Naive thymus-derived CD8-positive, alpha-beta T cell (primary cell): ENCODE measurements around the gene KSR2. TPM values are rescaled to one million over a fixed set of nuclear protein-coding genes. Genes with fewer than 3 reads are reported as not detected.

Experiments
- ATAC-seq, 2 donors: fragments of 150-1000 bp; cut with Tn5 transposase in 1 of 2; sonication (Bioruptor Pico), chemical (Tn5 transposase) in 1 of 2; 1 replicate in 1 of 2; 2 replicates in 1 of 2; pipeline ENCODE4 v1.10.0; 2021; ENCODE audit warnings: mild to moderate bottlenecking in 2 of 2, moderate library complexity in 2 of 2
- POLR2A ChIA-PET: fragments of 350-600 bp; sonication (Branson Sonifier 250); formaldehyde crosslinking; loops from one replicate; lab custom pipeline; 2021; ENCODE audit warnings: antibody characterized with exemption; lab: Charles Lee
- DNase-seq, 10 donors: peaks; one replicate each; pipeline versions ENCODE4 v3.0.0 to v3.0.0-alpha.2; 2020 to 2022
- H3K27ac Mint-ChIP-seq, 10 donors: one replicate each; pipeline ENCODE4 v1.8.0; 2020 to 2022; ENCODE audit warnings: mild to moderate bottlenecking in 10 of 10, mixed read lengths in 10 of 10, moderate library complexity in 4 of 10, inconsistent platforms in 1 of 10
- H3K27me3 Mint-ChIP-seq, 5 donors: one replicate each; pipeline ENCODE4 v1.8.0; 2021 to 2022; ENCODE audit warnings: mixed read lengths in 5 of 5
- H3K36me3 Mint-ChIP-seq, 3 donors: one replicate each; pipeline ENCODE4 v1.8.0; 2020 to 2022; ENCODE audit warnings: mixed read lengths in 3 of 3, mild to moderate bottlenecking in 2 of 3, inconsistent platforms in 1 of 3
- H3K4me1 Mint-ChIP-seq, 4 donors: one replicate each; pipeline ENCODE4 v1.8.0; 2021 to 2022; ENCODE audit warnings: mixed read lengths in 4 of 4
- H3K4me3 Mint-ChIP-seq, 10 donors: one replicate each; pipeline ENCODE4 v1.8.0; 2020 to 2022; ENCODE audit warnings: mild to moderate bottlenecking in 10 of 10, mixed read lengths in 10 of 10, moderate library complexity in 6 of 10, inconsistent platforms in 1 of 10
- H3K9me3 Mint-ChIP-seq, 9 donors: one replicate each; pipeline ENCODE4 v1.8.0; 2020 to 2022; ENCODE audit warnings: mixed read lengths in 9 of 9, mild to moderate bottlenecking in 3 of 9, inconsistent platforms in 1 of 9, moderate library complexity in 1 of 9
- polyA plus RNA-seq, 3 donors: library from polyadenylated mRNA; unstranded; fragments of 300-500 nt; fragmentation: Illumina TruSeq; gene quantifications; one replicate each; pipeline ENCODE4 v1.2.3, GENCODE V29; 2021
- total RNA-seq, 8 experiments: library from RNA in 2 of 8; stranded (reverse) in 2 of 8; gene quantifications; one replicate each; pipeline ENCODE4 v1.2.3 and lab custom pipeline; 2021 to 2026

Gene KSR2
- total and polyA plus RNA-seq, 5 experiments from 2014 or later: not detected

- POLR2A ChIA-PET: no interaction called here
- H3K27ac Mint-ChIP-seq: no peak overlapping the region
- ATAC-seq (no peak), DNase-seq (no peak)
- peaks cover 5 to 46% (median 23%) of the 10 kb centered on the region in 5 donors for H3K27me3 Mint-ChIP-seq
- no peaks in the 10 kb centered on the region for H3K36me3 Mint-ChIP-seq
- no peaks in the 10 kb centered on the region for H3K9me3 Mint-ChIP-seq
- H3K4me1 Mint-ChIP-seq: peaks cover 0 to 5% (median under 1%) of the 10 kb centered on the region in 4 donors
- no peak overlapping the region for H3K4me3 Mint-ChIP-seq
These were observed 385.7 kb downstream of the KSR2 start for GRCh38 chr12:117583092-117583491.

- POLR2A ChIA-PET: no interaction called here
- Mint-ChIP-seq H3K27ac (no peak overlapping the region), H3K4me1 (peaks cover 0 to 2% (median under 1%) of the 10 kb centered on the region in 4 donors), H3K4me3 (no peak overlapping the region), H3K36me3 (no peaks in the 10 kb centered on the region), H3K9me3 (no peaks in the 10 kb centered on the region), H3K27me3 (peaks cover 3 to 38% (median 22%) of the 10 kb centered on the region in 5 donors)
- DNase-seq: no peak
- ATAC-seq: no peak
These were observed 386.5 kb downstream of the KSR2 start for GRCh38 chr12:117582135-117582784.

GRCh38 chr12:117580718-117581062 is 388.1 kb downstream of the KSR2 start:
- H3K36me3 Mint-ChIP-seq: no peaks in the 10 kb centered on the region
- H3K27me3 Mint-ChIP-seq: peaks cover 2 to 22% (median 19%) of the 10 kb centered on the region in 5 donors
- POLR2A ChIA-PET: no interaction called here
- no peaks in the 10 kb centered on the region for H3K9me3 Mint-ChIP-seq
- ATAC-seq (no peak), DNase-seq (no peak)
- H3K27ac Mint-ChIP-seq: no peak overlapping the region
- peaks cover 0 to 2% (median 0%) of the 10 kb centered on the region in 4 donors for H3K4me1 Mint-ChIP-seq
- H3K4me3 Mint-ChIP-seq: no peak overlapping the region

DNA sequence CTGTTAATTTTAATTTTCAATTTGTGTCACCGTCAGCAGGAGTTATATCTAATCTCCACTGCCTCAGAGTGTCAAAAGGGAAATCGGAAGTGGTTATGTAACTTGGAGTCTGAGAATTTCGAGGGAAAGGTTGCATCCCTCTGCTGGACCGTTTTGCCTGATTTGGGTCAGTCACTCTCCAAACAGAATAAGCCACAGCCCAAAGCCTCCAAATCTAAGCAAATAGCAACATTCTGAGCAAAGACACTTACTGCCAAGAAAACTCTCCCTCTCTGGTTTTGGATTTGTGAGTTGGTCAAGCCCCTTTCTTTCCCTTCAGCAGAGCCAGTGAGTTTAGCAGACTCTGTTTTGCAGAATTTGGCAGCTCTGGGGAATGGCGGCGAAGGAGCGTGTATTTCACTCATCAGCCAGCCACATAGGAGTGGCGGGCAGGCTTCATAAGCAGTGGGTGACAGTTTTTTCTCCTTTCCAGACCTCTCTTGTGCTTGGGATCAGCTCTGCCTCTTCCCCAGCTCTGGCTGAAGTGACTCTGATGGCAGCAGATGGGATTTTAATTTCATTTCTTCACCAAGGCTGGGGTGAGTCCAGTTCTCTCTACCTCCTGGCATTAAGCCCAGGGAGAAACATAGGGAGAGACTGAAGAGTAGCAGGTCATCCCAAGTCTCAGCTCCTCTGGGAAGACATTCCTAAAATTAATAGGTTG is 388.6 kb downstream of the KSR2 start:
- H3K36me3 Mint-ChIP-seq: no peaks in the 10 kb centered on the region
- ATAC-seq: no peak
- no peak overlapping the region for H3K27ac Mint-ChIP-seq
- DNase-seq: no peak
- no peak overlapping the region for H3K4me3 Mint-ChIP-seq
- peaks cover 4 to 22% (median 19%) of the 10 kb centered on the region in 5 donors for H3K27me3 Mint-ChIP-seq
- peaks cover 0 to 2% (median 0%) of the 10 kb centered on the region in 4 donors for H3K4me1 Mint-ChIP-seq
- POLR2A ChIA-PET: no interaction called here
- H3K9me3 Mint-ChIP-seq: no peaks in the 10 kb centered on the region

GRCh38 chr12:117577122-117577657 is 391.6 kb downstream of the KSR2 start:
- Mint-ChIP-seq H3K27ac (no peak overlapping the region), H3K36me3 (no peaks in the 10 kb centered on the region), H3K4me1 (no peaks in the 10 kb centered on the region), H3K4me3 (no peak overlapping the region), H3K9me3 (no peaks in the 10 kb centered on the region), H3K27me3 (peaks cover 0 to 19% (median 3%) of the 10 kb centered on the region in 5 donors)
- no peak for ATAC-seq
- POLR2A ChIA-PET: no interaction called here
- no peak for DNase-seq

DNA sequence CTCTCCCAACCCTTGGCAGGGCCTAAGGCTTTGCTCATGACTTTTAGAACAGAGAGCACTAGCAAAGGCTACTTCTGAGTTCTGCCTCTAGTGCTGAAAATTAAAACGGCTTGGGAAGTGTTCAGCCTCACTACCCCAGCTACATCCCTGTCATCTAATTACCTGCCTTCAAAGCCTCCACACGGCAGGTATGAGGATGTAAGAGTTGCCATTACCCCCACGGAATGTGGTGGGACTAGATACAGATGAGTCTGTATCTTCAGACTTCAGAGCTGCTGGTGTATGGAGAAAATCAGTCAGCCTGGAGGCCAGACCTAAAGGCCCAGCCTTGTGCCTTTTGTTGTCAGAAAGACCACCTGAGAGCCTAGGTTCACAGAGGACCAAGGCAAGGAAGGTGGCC is 392.7 kb downstream of the KSR2 start:
- Mint-ChIP-seq H3K36me3 (no peaks in the 10 kb centered on the region), H3K27ac (no peak overlapping the region), H3K4me3 (no peak overlapping the region), H3K4me1 (no peaks in the 10 kb centered on the region), H3K27me3 (peaks cover 0 to 19% (median 3%) of the 10 kb centered on the region in 5 donors), H3K9me3 (no peaks in the 10 kb centered on the region)
- DNase-seq (no peak), ATAC-seq (no peak)
- POLR2A ChIA-PET: no interaction called here

DNA sequence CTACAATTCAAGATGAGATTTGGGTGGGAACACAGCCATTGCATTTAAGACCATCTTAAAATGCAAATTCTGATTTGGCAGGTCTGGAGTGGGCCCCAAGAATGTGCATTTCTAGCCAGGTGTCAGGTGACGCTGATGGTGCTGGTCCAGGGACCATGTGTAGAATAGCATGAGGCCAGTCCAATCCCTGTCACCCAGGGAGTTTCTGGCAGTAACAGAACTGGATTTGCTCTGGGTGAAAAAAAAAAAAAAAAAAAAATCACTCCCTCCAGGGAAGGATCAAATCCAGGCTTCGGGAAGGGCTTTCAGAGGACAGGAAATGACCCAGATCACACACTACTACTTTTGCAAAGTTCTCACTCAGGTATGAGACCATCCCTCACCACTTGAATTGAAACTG is 394.1 kb downstream of the KSR2 start:
- no peak for DNase-seq
- Mint-ChIP-seq H3K36me3 (no peaks in the 10 kb centered on the region), H3K27me3 (peaks cover 0 to 19% (median 3%) of the 10 kb centered on the region in 5 donors), H3K4me3 (no peak overlapping the region), H3K27ac (no peak overlapping the region), H3K4me1 (no peaks in the 10 kb centered on the region), H3K9me3 (no peaks in the 10 kb centered on the region)
- POLR2A ChIA-PET: no interaction called here
- ATAC-seq: no peak

DNA sequence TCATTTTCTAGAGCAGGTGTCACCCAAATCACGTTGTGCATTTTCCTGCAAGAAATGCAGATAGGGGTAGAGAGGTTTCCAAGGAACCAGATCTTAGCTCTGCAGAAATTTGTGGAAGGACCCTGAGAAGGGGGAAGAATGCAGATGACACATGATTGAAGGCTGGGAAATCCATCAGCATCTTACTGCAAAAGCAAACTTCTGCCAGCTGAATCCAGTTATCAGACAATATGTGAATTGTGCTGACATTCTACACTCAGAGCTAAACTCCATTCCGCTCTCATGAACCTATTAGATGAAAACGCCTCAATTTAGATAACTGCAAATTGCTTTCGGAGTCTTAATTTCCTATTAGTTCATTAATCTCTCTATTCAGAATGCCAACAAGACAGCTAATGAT is 396.0 kb downstream of the KSR2 start:
- POLR2A ChIA-PET: no interaction called here
- H3K27ac Mint-ChIP-seq: no peak overlapping the region
- H3K27me3 Mint-ChIP-seq: peaks cover 0 to 19% (median 3%) of the 10 kb centered on the region in 5 donors
- H3K4me3 Mint-ChIP-seq: no peak overlapping the region
- H3K4me1 Mint-ChIP-seq: no peaks in the 10 kb centered on the region
- ATAC-seq (no peak), DNase-seq (no peak)
- H3K36me3 Mint-ChIP-seq: no peaks in the 10 kb centered on the region
- H3K9me3 Mint-ChIP-seq: no peaks in the 10 kb centered on the region

- DNase-seq (no peak), ATAC-seq (no peak)
- Mint-ChIP-seq H3K27me3 (peaks cover 2 to 32% (median 4%) of the 10 kb centered on the region in 5 donors), H3K9me3 (peaks cover 0 to 3% (median 0%) of the 10 kb centered on the region in 9 donors), H3K27ac (no peak overlapping the region), H3K36me3 (no peaks in the 10 kb centered on the region), H3K4me3 (no peak overlapping the region), H3K4me1 (no peaks in the 10 kb centered on the region)
- POLR2A ChIA-PET: no interaction called here
These were observed 397.5 kb downstream of the KSR2 start for GRCh38 chr12:117571321-117571720.

- H3K4me3 Mint-ChIP-seq: no peak overlapping the region
- H3K27me3 Mint-ChIP-seq: peaks cover 2 to 32% (median 4%) of the 10 kb centered on the region in 5 donors
- DNase-seq (no peak), ATAC-seq (no peak)
- H3K9me3 Mint-ChIP-seq: peaks cover 0 to 3% (median 0%) of the 10 kb centered on the region in 9 donors
- POLR2A ChIA-PET: no interaction called here
- no peaks in the 10 kb centered on the region for H3K4me1 Mint-ChIP-seq
- no peak overlapping the region for H3K27ac Mint-ChIP-seq
- H3K36me3 Mint-ChIP-seq: no peaks in the 10 kb centered on the region
These were observed 398.2 kb downstream of the KSR2 start for GRCh38 chr12:117570608-117571007.

DNA sequence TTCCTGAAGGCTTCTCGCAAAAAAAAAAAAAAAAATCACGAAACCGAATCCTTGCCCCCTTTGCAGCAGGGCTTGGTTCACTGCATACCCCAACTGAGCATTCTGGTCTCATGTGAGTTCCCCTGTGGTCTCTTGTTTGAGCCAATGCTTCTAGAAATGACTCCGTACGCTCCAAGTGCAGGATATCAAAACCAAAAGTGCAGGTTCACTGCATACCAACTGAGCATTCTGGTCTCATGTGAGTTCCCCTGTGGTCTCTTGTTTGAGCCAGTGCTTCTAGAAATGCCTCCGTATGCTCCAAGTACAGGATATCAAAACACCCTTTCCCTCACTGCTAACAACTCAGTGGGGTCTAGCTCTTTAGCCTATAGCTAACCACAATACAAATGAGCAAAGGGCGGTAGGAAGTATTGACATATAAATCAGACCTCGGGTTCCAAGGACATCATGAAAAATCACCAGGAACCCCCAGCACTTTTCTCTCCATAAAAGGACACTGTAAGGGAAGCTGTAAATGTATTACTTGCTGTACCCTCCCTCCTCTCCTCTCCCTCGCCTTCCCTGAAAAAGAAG is 401.1 kb downstream of the KSR2 start:
- Mint-ChIP-seq H3K36me3 (no peaks in the 10 kb centered on the region), H3K4me1 (no peaks in the 10 kb centered on the region), H3K4me3 (no peak overlapping the region), H3K9me3 (peaks cover 0 to 3% (median 0%) of the 10 kb centered on the region in 9 donors), H3K27me3 (peaks cover 0 to 13% (median 4%) of the 10 kb centered on the region in 5 donors), H3K27ac (no peak overlapping the region)
- DNase-seq (no peak), ATAC-seq (no peak)
- POLR2A ChIA-PET: no interaction called here

- Mint-ChIP-seq H3K36me3 (no peaks in the 10 kb centered on the region), H3K4me3 (no peak overlapping the region), H3K4me1 (no peaks in the 10 kb centered on the region), H3K9me3 (peaks cover 0 to 3% (median 0%) of the 10 kb centered on the region in 9 donors), H3K27me3 (peaks cover 0 to 13% (median 2%) of the 10 kb centered on the region in 5 donors), H3K27ac (no peak overlapping the region)
- no peak for ATAC-seq
- POLR2A ChIA-PET: no interaction called here
- no peak for DNase-seq
These were observed 403.9 kb downstream of the KSR2 start for GRCh38 chr12:117564881-117565280.

- Mint-ChIP-seq H3K27me3 (peaks cover 0 to 13% (median 3%) of the 10 kb centered on the region in 5 donors), H3K4me1 (no peaks in the 10 kb centered on the region), H3K36me3 (no peaks in the 10 kb centered on the region), H3K9me3 (peaks cover 0 to 3% (median 0%) of the 10 kb centered on the region in 9 donors), H3K27ac (no peak overlapping the region), H3K4me3 (no peak overlapping the region)
- DNase-seq: no peak
- POLR2A ChIA-PET: no interaction called here
- ATAC-seq: no peak
These were observed 405.1 kb downstream of the KSR2 start for GRCh38 chr12:117563706-117564105.
